ENCODE data around the gene DEF6. TPM values are rescaled to one million over a fixed set of nuclear protein-coding genes. Genes with fewer than 3 reads are reported as not detected.

DEF6 gene
- total RNA-seq, 1 donor from 2014 or later = 2.2 TPM

- DNase-seq (ENCODE audit: low read depth) (peak; percentile 36), FAIRE-seq (no peak)
- Histone ChIP-seq H4K20me1 (ENCODE audit: insufficient read depth, low read length) (peaks cover 23% of the 10 kb centered on the region), H3K9me3 (ENCODE audit: insufficient read depth, low read depth, low read length) (no peaks in the 10 kb centered on the region), H2AFZ (ENCODE audit: low read depth, low read length) (no peak overlapping the region), H3K9ac (ENCODE audit: low read length) (peak overlapping the region; percentile 28), H3K4me2 (ENCODE audit: low read length) (peak overlapping the region; percentile 8), H3K79me2 (ENCODE audit: insufficient read depth, low read length) (peaks cover 45% of the 10 kb centered on the region), H3K4me1 (ENCODE audit: insufficient read depth, low read length) (peaks cover 14% of the 10 kb centered on the region), H3K27ac (ENCODE audit: low read depth, low read length) (peak overlapping the region; percentile 47), H3K36me3 (ENCODE audit: insufficient read depth, low read length) (peaks cover 11% of the 10 kb centered on the region), H3K27me3 (ENCODE audit: insufficient read depth, low read length) (no peaks in the 10 kb centered on the region), H3K4me3 (ENCODE audit: insufficient read depth, low read depth, low read length) (no peak overlapping the region)
- H3K36me3 Mint-ChIP-seq (ENCODE audit: low read depth, unreplicated experiment) = peaks cover 34% of the 10 kb centered on the region
- TF ChIP-seq CTCF (IDR thresholded peaks at IDR 0.05; ENCODE audit: insufficient read depth, low read depth, low read length) (no peak), EZH2 (IDR thresholded peaks at IDR 0.05; ENCODE audit: insufficient read depth, low read length) (no peak)
- H3K27ac Mint-ChIP-seq (ENCODE audit: unreplicated experiment) = peak overlapping the region; percentile 58
- no peak overlapping the region for H3K4me3 Mint-ChIP-seq (ENCODE audit: unreplicated experiment)
- H3K27me3 Mint-ChIP-seq (ENCODE audit: low read depth, unreplicated experiment) = no peaks in the 10 kb centered on the region
- peaks cover 3% of the 10 kb centered on the region for H3K9me3 Mint-ChIP-seq (ENCODE audit: unreplicated experiment)
- peaks cover 7% of the 10 kb centered on the region for H3K4me1 Mint-ChIP-seq (ENCODE audit: low read depth, unreplicated experiment)
Measured at GRCh38 chr6:35354361-35355135, 56.9 kb downstream of the DEF6 start.

GRCh38 chr6:35356391-35356790 is 58.8 kb downstream of the DEF6 start:
- DNase-seq (ENCODE audit: low read depth) = no peak
- peaks cover 3% of the 10 kb centered on the region for H3K9me3 Mint-ChIP-seq (ENCODE audit: unreplicated experiment)
- no peaks in the 10 kb centered on the region for H3K27me3 Mint-ChIP-seq (ENCODE audit: low read depth, unreplicated experiment)
- H2AFZ ChIP-seq (ENCODE audit: low read depth, low read length) = no peak overlapping the region
- peaks cover 28% of the 10 kb centered on the region for H3K36me3 Mint-ChIP-seq (ENCODE audit: low read depth, unreplicated experiment)
- no peak overlapping the region for H3K27ac Mint-ChIP-seq (ENCODE audit: unreplicated experiment)
- H3K79me2 ChIP-seq (ENCODE audit: insufficient read depth, low read length) = peaks cover 44% of the 10 kb centered on the region
- H3K27ac ChIP-seq (ENCODE audit: low read depth, low read length) = no peak overlapping the region
- H3K36me3 ChIP-seq (ENCODE audit: insufficient read depth, low read length) = peaks cover 10% of the 10 kb centered on the region
- no peaks in the 10 kb centered on the region for H3K27me3 ChIP-seq (ENCODE audit: insufficient read depth, low read length)
- H3K4me3 Mint-ChIP-seq (ENCODE audit: unreplicated experiment) = no peak overlapping the region
- peaks cover 19% of the 10 kb centered on the region for H3K4me1 Mint-ChIP-seq (ENCODE audit: low read depth, unreplicated experiment)
- TF ChIP-seq CTCF (IDR thresholded peaks at IDR 0.05; ENCODE audit: insufficient read depth, low read depth, low read length) = no peak
- TF ChIP-seq EZH2 (IDR thresholded peaks at IDR 0.05; ENCODE audit: insufficient read depth, low read length) = no peak
- no peak overlapping the region for H3K4me2 ChIP-seq (ENCODE audit: low read length)
- peaks cover 39% of the 10 kb centered on the region for H4K20me1 ChIP-seq (ENCODE audit: insufficient read depth, low read length)
- no peak overlapping the region for H3K4me3 ChIP-seq (ENCODE audit: insufficient read depth, low read depth, low read length)
- FAIRE-seq = no peak
- H3K9ac ChIP-seq (ENCODE audit: low read length) = no peak overlapping the region
- H3K4me1 ChIP-seq (ENCODE audit: insufficient read depth, low read length) = peaks cover 30% of the 10 kb centered on the region
- H3K9me3 ChIP-seq (ENCODE audit: insufficient read depth, low read depth, low read length) = no peaks in the 10 kb centered on the region

- Histone ChIP-seq H3K27me3 (ENCODE audit: insufficient read depth, low read length) (no peaks in the 10 kb centered on the region), H2AFZ (ENCODE audit: low read depth, low read length) (no peak overlapping the region), H3K4me3 (ENCODE audit: insufficient read depth, low read depth, low read length) (no peak overlapping the region), H3K79me2 (ENCODE audit: insufficient read depth, low read length) (peaks cover 46% of the 10 kb centered on the region), H4K20me1 (ENCODE audit: insufficient read depth, low read length) (peaks cover 39% of the 10 kb centered on the region), H3K9me3 (ENCODE audit: insufficient read depth, low read depth, low read length) (no peaks in the 10 kb centered on the region), H3K9ac (ENCODE audit: low read length) (no peak overlapping the region), H3K27ac (ENCODE audit: low read depth, low read length) (no peak overlapping the region), H3K4me1 (ENCODE audit: insufficient read depth, low read length) (peaks cover 31% of the 10 kb centered on the region), H3K4me2 (ENCODE audit: low read length) (no peak overlapping the region), H3K36me3 (ENCODE audit: insufficient read depth, low read length) (peaks cover 8% of the 10 kb centered on the region)
- Mint-ChIP-seq H3K36me3 (ENCODE audit: low read depth, unreplicated experiment) (peaks cover 23% of the 10 kb centered on the region), H3K27ac (ENCODE audit: unreplicated experiment) (no peak overlapping the region), H3K4me3 (ENCODE audit: unreplicated experiment) (no peak overlapping the region), H3K4me1 (ENCODE audit: low read depth, unreplicated experiment) (peaks cover 24% of the 10 kb centered on the region), H3K9me3 (ENCODE audit: unreplicated experiment) (peaks cover 3% of the 10 kb centered on the region), H3K27me3 (ENCODE audit: low read depth, unreplicated experiment) (no peaks in the 10 kb centered on the region)
- TF ChIP-seq EZH2 (IDR thresholded peaks at IDR 0.05; ENCODE audit: insufficient read depth, low read length) = no peak
- no peak for TF ChIP-seq CTCF (IDR thresholded peaks at IDR 0.05; ENCODE audit: insufficient read depth, low read depth, low read length)
- no peak for FAIRE-seq
- DNase-seq (ENCODE audit: low read depth) = no peak
Measured at GRCh38 chr6:35357677-35358076, 60.1 kb downstream of the DEF6 start.
